UCSD-AML1 (cell line): ENCODE data around the gene NRDC.

ENCODE experiments used
- DNase-seq: peaks from one replicate; lab custom pipeline; 2025; ENCODE audit not compliant: unreplicated experiment; lab: John Stamatoyannopoulos, UW

The NRDC gene

DNA sequence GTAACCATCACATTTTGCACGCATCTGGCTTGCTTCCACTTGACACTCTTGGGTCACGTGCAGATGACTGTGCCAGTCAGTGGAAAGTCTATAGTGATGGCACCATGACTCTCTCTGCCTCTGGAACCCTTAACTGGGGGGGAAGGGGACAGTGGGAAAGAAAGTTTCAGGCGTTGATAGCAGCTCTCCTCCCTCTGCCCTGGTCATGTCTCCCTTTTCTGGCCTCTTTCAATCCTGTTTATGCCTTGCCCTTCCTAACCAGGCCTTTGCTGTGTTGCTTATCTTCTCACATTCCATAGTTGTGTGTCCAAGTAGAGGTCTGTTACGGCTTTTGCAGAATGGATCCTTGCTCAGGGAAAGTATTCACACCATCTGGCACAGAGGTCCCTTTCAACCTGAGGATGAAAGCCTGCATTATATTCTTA, 93.5 kb downstream of the NRDC start:
- DNase-seq, result no peak

- DNase-seq, result no peak
Observed at GRCh38 chr1:51780927-51781326, 97.6 kb downstream of the NRDC start.

GRCh38 chr1:51776408-51776807, 102.1 kb downstream of the NRDC start:
- DNase-seq, result no peak

GRCh38 chr1:51768971-51769588, 109.4 kb downstream of the NRDC start:
- DNase-seq, result no peak

DNA sequence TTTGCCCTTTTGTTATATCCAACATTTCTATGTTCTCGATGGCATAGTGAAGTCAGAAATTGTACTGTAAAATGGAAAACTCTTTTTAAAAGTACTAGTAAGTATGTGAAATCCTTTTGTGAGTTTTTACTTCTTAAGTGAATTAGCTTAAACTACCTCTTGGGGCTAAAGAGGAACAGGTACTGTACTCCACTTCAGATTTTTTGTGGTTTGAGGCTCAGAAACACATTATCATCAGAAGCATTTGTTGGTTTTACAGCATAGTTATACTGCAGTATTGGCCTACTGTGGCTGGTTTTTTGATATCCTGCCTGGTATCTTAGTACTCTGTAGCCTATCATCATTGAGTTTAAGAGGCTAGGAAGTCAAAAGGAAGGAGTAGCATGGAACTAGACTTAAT, 117.2 kb downstream of the NRDC start:
- DNase-seq, result no peak

DNA sequence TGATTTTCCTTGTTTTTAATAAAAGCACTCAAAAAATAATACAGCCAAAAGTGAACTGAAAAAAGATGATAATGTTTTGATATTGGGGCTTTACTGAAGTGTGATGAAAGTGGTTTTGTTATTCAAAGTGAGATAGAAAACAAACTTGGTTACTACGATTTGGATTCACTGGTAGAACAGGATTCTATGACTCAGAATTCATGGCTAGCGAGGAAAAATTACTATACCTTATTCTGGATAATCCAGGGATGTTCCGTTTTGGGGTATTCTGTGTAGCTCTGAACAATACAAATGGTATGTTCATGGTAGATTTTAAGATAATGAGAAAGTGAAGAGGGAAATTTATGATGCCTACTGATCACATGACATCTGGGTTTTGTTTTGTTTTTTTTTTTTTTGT, 117.7 kb downstream of the NRDC start:
- DNase-seq, result no peak

GRCh38 chr1:51758310-51758709, 120.2 kb downstream of the NRDC start:
- no peak for DNase-seq

GRCh38 chr1:51756290-51756689, 122.2 kb downstream of the NRDC start:
- DNase-seq, result no peak

DNA sequence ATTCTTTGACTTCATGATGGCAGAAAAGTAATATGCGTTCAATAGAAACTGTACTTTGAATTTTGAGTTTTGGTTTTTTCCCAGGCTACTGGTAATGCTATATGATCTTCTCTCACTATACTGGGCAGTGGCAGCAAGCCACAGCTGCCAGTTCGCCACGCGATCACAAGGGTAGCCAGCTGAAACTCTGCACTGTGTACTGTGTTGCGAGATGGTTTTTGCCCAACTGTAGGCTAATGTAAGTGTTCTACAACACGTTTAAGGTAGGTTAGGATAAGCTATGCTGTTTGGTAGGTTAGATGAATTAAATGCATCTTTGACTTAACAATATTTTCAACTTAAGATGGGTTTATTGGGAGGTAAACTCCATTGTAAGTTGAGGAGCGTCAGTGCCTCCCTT, 123.1 kb downstream of the NRDC start:
- DNase-seq, result no peak

DNA sequence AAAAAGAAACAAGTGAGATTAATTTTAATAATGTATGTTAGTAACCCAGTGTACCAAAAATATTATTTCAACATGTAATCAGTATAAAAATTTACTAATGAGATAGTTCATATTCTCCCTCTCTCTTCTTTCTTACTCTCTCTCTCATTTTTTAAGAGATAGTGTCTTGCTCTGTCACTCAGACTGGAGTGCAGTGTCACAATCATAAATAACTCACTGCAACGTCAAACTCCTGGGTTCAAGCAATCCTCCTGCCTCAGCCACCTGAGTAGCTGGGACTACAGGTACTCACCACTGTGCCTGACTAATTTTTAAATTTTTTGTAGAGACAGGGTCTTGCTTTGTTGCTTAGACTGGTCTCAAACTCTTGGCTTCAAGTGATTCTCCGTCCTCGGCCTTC, 123.9 kb downstream of the NRDC start:
- no peak for DNase-seq

DNA sequence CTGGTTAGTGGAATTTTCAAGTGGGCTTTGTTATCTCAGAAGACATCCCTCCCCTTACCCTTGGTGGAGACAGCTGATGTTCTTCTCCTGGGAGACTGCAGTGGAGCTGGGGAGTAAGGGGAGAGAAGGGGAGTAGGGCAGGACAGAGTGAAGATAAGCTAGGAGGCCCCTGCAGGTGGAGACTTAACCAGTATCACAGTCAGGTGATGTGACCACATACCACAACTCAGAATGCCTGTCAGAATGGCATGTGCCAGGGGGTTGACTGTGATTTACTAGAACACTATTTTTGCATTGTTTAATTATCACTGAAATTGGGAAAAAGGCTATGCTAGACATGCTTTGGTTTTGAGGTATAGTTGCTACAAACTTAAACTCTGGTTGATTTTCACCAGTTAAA, 124.6 kb downstream of the NRDC start:
- DNase-seq, result no peak

DNA sequence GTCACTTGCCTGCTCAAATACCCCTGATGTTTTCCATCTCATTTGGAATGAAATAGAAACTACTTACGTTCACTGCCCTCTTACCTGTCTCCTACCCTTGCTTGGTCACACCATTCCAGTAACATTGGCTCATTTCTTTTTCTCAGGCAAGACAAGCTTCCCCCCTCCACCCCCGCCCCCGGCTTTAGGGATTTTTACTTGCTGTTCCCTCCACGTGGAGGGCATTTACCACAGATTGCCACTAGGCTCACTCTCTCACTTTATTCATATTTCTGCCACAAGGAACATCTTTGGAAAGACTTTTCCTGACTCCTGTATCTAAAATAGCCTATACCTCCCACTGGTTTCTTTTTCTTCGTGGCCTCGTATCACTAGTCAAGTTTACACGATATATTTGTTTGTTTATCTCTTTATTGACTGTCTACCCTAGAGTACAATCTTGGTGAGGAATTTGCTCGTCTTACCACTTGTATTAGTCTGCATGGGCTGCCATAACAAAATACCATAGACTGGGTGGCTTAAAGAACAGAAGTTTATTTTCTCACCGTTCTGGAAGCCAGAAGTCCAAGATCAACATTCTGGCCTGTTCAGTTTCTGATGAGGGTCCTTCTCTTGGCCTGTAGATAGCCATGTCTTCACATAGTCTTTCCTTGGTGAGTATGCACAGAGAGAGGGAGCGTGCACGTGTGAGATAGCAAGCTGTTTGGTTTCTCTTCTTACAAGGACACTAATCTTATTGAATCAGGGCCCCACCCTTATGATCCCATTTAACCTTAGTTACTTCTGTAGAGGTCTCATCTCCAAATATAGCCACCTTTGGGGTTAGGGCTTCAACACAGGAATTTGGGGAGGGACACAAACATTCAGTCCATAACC, 126.2 kb downstream of the NRDC start:
- no peak for DNase-seq

DNA sequence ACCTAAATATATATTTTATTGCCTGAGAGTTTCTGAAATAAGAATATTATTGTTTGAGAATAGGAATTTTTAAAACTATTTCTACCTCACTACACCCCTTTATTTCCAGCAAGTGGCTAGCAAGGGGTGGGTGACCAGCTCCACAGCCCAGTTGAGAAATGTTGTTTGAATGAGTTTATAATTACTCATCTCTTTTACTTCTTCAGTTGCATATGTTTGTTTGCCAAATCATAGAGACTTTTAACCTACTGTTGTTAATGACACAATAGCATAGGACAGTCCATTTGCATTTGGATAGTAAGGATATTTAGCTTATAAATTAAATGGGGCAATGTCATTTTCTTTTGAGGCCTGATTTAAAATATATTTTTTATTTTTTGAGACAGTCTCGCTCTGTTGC, 127.8 kb downstream of the NRDC start:
- DNase-seq, result no peak

- no peak for DNase-seq
Observed at GRCh38 chr1:51750218-51750617, 128.3 kb downstream of the NRDC start.

GRCh38 chr1:51749151-51749550, 129.4 kb downstream of the NRDC start:
- no peak for DNase-seq

GRCh38 chr1:51745304-51745570, 133.3 kb downstream of the NRDC start:
- DNase-seq, result no peak

DNA sequence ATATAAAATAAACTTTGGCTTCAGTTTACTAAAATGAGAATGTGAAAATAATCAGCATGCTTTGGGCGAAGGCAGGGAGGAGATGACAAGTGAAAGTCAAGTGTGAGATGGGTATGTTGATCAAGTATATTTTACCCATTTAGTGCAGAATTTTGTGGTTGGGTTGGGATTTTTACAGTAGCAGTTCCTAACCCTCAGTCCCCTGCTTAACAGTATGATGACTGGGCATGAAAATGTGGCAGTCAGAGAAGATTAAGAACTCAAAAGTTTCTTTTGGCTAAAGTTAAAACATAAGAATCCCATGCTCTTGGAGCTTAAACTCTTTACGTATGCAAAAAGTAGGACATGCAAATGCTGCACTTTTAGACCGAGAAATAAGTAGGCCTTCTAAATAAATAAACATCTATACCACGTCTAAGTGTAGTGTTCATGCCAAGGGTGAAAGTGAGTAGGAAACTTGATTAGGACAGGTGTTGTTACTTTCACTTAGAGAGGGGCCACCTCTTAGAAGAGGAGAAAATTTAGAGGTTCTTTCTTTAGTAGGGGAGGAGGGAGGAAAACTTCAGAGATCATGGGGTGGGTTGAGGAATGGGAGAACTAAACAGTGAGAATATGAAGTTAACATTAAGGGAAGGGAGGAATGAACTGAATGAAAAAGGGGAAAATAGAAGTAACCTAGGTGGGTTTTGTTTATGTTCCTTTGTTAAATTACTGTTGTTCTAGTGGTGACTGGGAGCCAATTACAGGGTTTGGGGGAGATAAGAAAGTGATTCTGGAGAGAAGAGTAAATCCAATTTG, 133.8 kb downstream of the NRDC start:
- DNase-seq, result no peak

- DNase-seq, result no peak
Observed at GRCh38 chr1:51741121-51741681, 137.3 kb downstream of the NRDC start.

DNA sequence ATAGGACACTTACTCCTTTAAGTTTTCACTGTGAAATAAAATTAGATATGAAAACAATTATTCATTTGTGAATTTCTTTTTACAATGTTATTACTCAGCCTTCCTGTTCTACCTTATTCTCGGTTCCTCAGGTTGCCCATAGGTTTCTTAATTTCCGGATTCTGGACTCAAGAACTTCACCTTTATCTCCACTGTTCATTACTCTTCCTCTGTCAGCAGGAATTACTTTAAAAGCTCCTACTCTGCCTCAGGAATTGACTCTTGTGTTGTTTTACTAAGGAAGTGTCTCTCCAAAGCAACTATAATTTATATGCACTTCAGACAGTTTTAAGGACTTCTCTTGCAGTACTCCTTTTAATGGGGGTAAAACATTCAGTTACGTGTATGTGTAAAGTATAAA, 137.9 kb downstream of the NRDC start:
- DNase-seq, result no peak
